ENCODE results near the gene SMIM17.

- TF ChIP-seq, protein P1, sequence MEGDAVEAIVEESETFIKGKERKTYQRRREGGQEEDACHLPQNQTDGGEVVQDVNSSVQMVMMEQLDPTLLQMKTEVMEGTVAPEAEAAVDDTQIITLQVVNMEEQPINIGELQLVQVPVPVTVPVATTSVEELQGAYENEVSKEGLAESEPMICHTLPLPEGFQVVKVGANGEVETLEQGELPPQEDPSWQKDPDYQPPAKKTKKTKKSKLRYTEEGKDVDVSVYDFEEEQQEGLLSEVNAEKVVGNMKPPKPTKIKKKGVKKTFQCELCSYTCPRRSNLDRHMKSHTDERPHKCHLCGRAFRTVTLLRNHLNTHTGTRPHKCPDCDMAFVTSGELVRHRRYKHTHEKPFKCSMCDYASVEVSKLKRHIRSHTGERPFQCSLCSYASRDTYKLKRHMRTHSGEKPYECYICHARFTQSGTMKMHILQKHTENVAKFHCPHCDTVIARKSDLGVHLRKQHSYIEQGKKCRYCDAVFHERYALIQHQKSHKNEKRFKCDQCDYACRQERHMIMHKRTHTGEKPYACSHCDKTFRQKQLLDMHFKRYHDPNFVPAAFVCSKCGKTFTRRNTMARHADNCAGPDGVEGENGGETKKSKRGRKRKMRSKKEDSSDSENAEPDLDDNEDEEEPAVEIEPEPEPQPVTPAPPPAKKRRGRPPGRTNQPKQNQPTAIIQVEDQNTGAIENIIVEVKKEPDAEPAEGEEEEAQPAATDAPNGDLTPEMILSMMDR (IDR thresholded peaks at IDR 0.05), result no peak
- TF ChIP-seq POLR2A (IDR thresholded peaks at IDR 0.05), result no peak
These were observed 46.3 kb upstream of the SMIM17 start for GRCh38 chr19:56596676-56597075.
